Naive thymus-derived CD4-positive, alpha-beta T cell (primary cell): Measurements from ENCODE around the gene TMEM169. TPM values are rescaled to one million over a fixed set of nuclear protein-coding genes. Genes with fewer than 3 reads are reported as not detected.

ENCODE experiments used
- ATAC-seq: fragments of 150-1000 bp; cut with Tn5 transposase; 2 replicates; pipeline ENCODE4 v1.10.0; 2021; ENCODE audit warnings: mild to moderate bottlenecking, moderate library complexity
- CTCF ChIA-PET: fragments of 350-600 bp; sonication (Branson Sonifier 250); formaldehyde crosslinking; loops from one replicate; lab custom pipeline; 2021; ENCODE audit warnings: antibody characterized with exemption; lab: Charles Lee
- POLR2A ChIA-PET: fragments of 350-600 bp; sonication (Branson Sonifier 250); formaldehyde crosslinking; loops from one replicate; lab custom pipeline; 2021; ENCODE audit warnings: antibody characterized with exemption, inconsistent platforms; lab: Charles Lee
- DNase-seq, 9 donors: peaks; one replicate each; pipeline versions ENCODE4 v3.0.0 to v3.0.0-alpha.2; 2020 to 2022; ENCODE audit warnings: mixed read lengths in 1 of 9
- H3K27ac ChIP-seq: one replicate; pipeline ENCODE4 v1.7.0; 2013; ENCODE audit warnings: mild to moderate bottlenecking, low read depth, low read length, moderate library complexity
- H3K27me3 ChIP-seq, 2 donors: one replicate each; pipeline ENCODE4 v1.7.0; 2013; ENCODE audit warnings: low read length in 2 of 2, mild to moderate bottlenecking in 2 of 2, moderate library complexity in 2 of 2; ENCODE audit not compliant: control insufficient read depth in 2 of 2, insufficient read depth in 2 of 2
- H3K36me3 ChIP-seq, 3 experiments: 1 replicate in 2 of 3; 2 replicates in 1 of 3; pipeline ENCODE4 v1.7.0; 2013; ENCODE audit warnings: low read length in 3 of 3, mild to moderate bottlenecking in 3 of 3, moderate library complexity in 1 of 3; ENCODE audit not compliant: insufficient read depth in 3 of 3, control insufficient read depth in 2 of 3
- H3K4me1 ChIP-seq, 2 donors: one replicate each; pipeline ENCODE4 v1.7.0; 2013; ENCODE audit warnings: low read length in 2 of 2, mild to moderate bottlenecking in 2 of 2, moderate library complexity in 1 of 2; ENCODE audit not compliant: control insufficient read depth in 2 of 2, insufficient read depth in 2 of 2
- H3K4me3 ChIP-seq: 2 replicates; pipeline ENCODE4 v1.7.0; 2013; ENCODE audit warnings: mild to moderate bottlenecking, low read length
- H3K9me3 ChIP-seq, 3 experiments: 1 replicate in 2 of 3; 2 replicates in 1 of 3; pipeline ENCODE4 v1.7.0; 2013; ENCODE audit warnings: low read length in 3 of 3; ENCODE audit not compliant: control insufficient read depth in 2 of 3
- H3K27ac Mint-ChIP-seq, 9 donors: one replicate each; pipeline ENCODE4 v1.8.0; 2020 to 2022; ENCODE audit warnings: mixed read lengths in 9 of 9, mild to moderate bottlenecking in 8 of 9, moderate library complexity in 5 of 9, inconsistent platforms in 2 of 9
- H3K27me3 Mint-ChIP-seq, 5 donors: one replicate each; pipeline ENCODE4 v1.8.0; 2021 to 2022; ENCODE audit warnings: mixed read lengths in 5 of 5, mild to moderate bottlenecking in 1 of 5
- H3K36me3 Mint-ChIP-seq, 5 donors: one replicate each; pipeline ENCODE4 v1.8.0; 2020 to 2022; ENCODE audit warnings: mixed read lengths in 5 of 5, mild to moderate bottlenecking in 3 of 5, inconsistent platforms in 1 of 5
- H3K4me1 Mint-ChIP-seq, 7 donors: one replicate each; pipeline ENCODE4 v1.8.0; 2020 to 2022; ENCODE audit warnings: mixed read lengths in 7 of 7, mild to moderate bottlenecking in 3 of 7, inconsistent platforms in 1 of 7
- H3K4me3 Mint-ChIP-seq, 10 donors: one replicate each; pipeline ENCODE4 v1.8.0; 2020 to 2022; ENCODE audit warnings: mild to moderate bottlenecking in 10 of 10, mixed read lengths in 10 of 10, moderate library complexity in 6 of 10, inconsistent platforms in 2 of 10
- H3K9me3 Mint-ChIP-seq, 11 donors: one replicate each; pipeline ENCODE4 v1.8.0; 2020 to 2022; ENCODE audit warnings: mixed read lengths in 11 of 11, mild to moderate bottlenecking in 4 of 11, inconsistent platforms in 1 of 11, moderate library complexity in 1 of 11
- intact Hi-C, 2 donors: fragments of 100-400 bp; cut with micrococcal nuclease; formaldehyde crosslinking; loops; one replicate each; pipeline ENCODE4 v1.15.1; 2023
- polyA plus RNA-seq, 2 donors: library from polyadenylated mRNA; unstranded; fragments of 300-500 nt; fragmentation: Illumina TruSeq; gene quantifications; one replicate each; pipeline ENCODE4 v1.2.3, GENCODE V29; 2021
- total RNA-seq, 6 experiments: library from RNA in 5 of 6; stranded (reverse) in 5 of 6; gene quantifications; 1 replicate in 5 of 6; 2 replicates in 1 of 6; pipeline ENCODE4 v1.2.3 and lab custom pipeline; 2021 to 2026

Gene TMEM169
- total RNA-seq (1 to 10 TPM; 2.0 to 5.1 (median 2.6) TPM), polyA plus RNA-seq (1 to 10 TPM; 3.7 to 4.3 TPM), total RNA-seq (lab: John Stamatoyannopoulos, UW) (4.2 reads per million, percentile 21 among the genes with 10 or more reads in this experiment)

GRCh38 chr2:216081487-216082116 lies at the start of gene TMEM169, which contains the start of gene PECR:
Gene TMEM169, plus strand, starts transcription at chr2:216081919. Its CDS starts 14,045 bp downstream, at chr2:216095964.
Gene PECR, minus strand, starts transcription at chr2:216081809. Its CDS starts 68 bp downstream, at chr2:216081741.
- H3K27me3 Mint-ChIP-seq: no peaks in the 10 kb centered on the region
- ChIA-PET CTCF (interaction anchor here (1.0 to 1.8 kb wide), 4 partner anchors 13 to 51 kb away, joined by 3 to 12 read pairs (median 3); partner anchors contain the start of gene XRCC5), POLR2A (interaction anchor here (1.0 to 7.3 kb wide), 12 partner anchors 9 to 76 kb away, joined by 3 to 166 read pairs (median 4); partner anchors contain the start of gene XRCC5)
- H3K36me3 Mint-ChIP-seq: peaks cover 0 to 9% (median 1%) of the 10 kb centered on the region in 5 donors
- H3K4me3 Mint-ChIP-seq: peak within 1 kb of the TSS; percentile 76 to 97 (median 94)
- intact Hi-C loops: loop anchor here (1.0 to 10.0 kb wide), 6 partner anchors 23 to 1277 kb away; partner anchors contain the start of genes BARD1 (in 2 of the 2), ATIC (in 1 of the 2), MREG (in 1 of the 2) and XRCC5 (in 1 of the 2)
- Histone ChIP-seq H3K9me3 (no peaks in the 10 kb centered on the region), H3K4me1 (peaks cover 42 to 57% of the 10 kb centered on the region in 2 donors), H3K4me3 (peak within 1 kb of the TSS; percentile 95), H3K36me3 (peaks cover 0 to 3% (median 0%) of the 10 kb centered on the region in 3 experiments), H3K27me3 (no peaks in the 10 kb centered on the region), H3K27ac (peak within 1 kb of the TSS; percentile 77)
- H3K27ac Mint-ChIP-seq: peak within 1 kb of the TSS; percentile 86 to 97 (median 95)
- no peaks in the 10 kb centered on the region for H3K9me3 Mint-ChIP-seq
- ATAC-seq (peak; percentile 93), DNase-seq (peak; percentile 39 to 81 (median 62))
- peaks cover 47 to 76% (median 62%) of the 10 kb centered on the region in 7 donors for H3K4me1 Mint-ChIP-seq

- H3K4me3 Mint-ChIP-seq: peak overlapping the region in 6 of 10 donors; percentile 15 to 65 (median 32)
- Histone ChIP-seq H3K27ac (no peak overlapping the region), H3K27me3 (no peaks in the 10 kb centered on the region), H3K4me3 (no peak overlapping the region), H3K36me3 (peaks cover 0 to 22% (median 0%) of the 10 kb centered on the region in 3 experiments), H3K9me3 (no peaks in the 10 kb centered on the region), H3K4me1 (peaks cover 0 to 10% of the 10 kb centered on the region in 2 donors)
- intact Hi-C loops: loop anchor here in 1 of 2 donors (1.0 to 5.0 kb wide), 2 partner anchors 16 to 380 kb away; partner anchors contain the start of gene SMARCAL1
- ChIA-PET CTCF (interaction anchor here (1.0 to 2.5 kb wide), 6 partner anchors 11 to 109 kb away, joined by 3 to 12 read pairs (median 7); no protein-coding TSS in a partner anchor), POLR2A (interaction anchor here (0.6 to 1.2 kb wide), 2 partner anchors 8 to 78 kb away, joined by 3 read pairs; no protein-coding TSS in a partner anchor)
- H3K27me3 Mint-ChIP-seq: no peaks in the 10 kb centered on the region
- no peak for ATAC-seq
- H3K27ac Mint-ChIP-seq: peak overlapping the region in 7 of 9 donors; percentile 2 to 84 (median 46)
- peaks cover 15 to 31% (median 25%) of the 10 kb centered on the region in 7 donors for H3K4me1 Mint-ChIP-seq
- DNase-seq: peak in 2 of 9 donors; percentile 11 to 14
- H3K9me3 Mint-ChIP-seq: no peaks in the 10 kb centered on the region
- H3K36me3 Mint-ChIP-seq: peaks cover 0 to 36% (median 17%) of the 10 kb centered on the region in 5 donors
Measured at GRCh38 chr2:216031960-216032689, 49.6 kb upstream of the TMEM169 start.

- no peaks in the 10 kb centered on the region for H3K9me3 Mint-ChIP-seq
- no peak for DNase-seq
- H3K36me3 Mint-ChIP-seq: peaks cover 0 to 35% (median 17%) of the 10 kb centered on the region in 5 donors
- H3K27me3 ChIP-seq: no peaks in the 10 kb centered on the region
- no peak overlapping the region for H3K4me3 ChIP-seq
- no peak overlapping the region for H3K4me3 Mint-ChIP-seq
- H3K27ac ChIP-seq: no peak overlapping the region
- peaks cover 0 to 10% of the 10 kb centered on the region in 2 donors for H3K4me1 ChIP-seq
- CTCF ChIA-PET: interaction anchor here (0.7 to 2.5 kb wide), 17 partner anchors 8 to 113 kb away, joined by 3 to 12 read pairs (median 6); partner anchors contain the start of gene MREG
- H3K27me3 Mint-ChIP-seq: no peaks in the 10 kb centered on the region
- H3K9me3 ChIP-seq: no peaks in the 10 kb centered on the region
- peaks cover 0 to 28% (median 0%) of the 10 kb centered on the region in 3 experiments for H3K36me3 ChIP-seq
- POLR2A ChIA-PET: interaction anchor here (1.5 to 1.6 kb wide), 2 partner anchors 25 to 48 kb away, joined by 4 to 5 read pairs; partner anchors contain the start of genes PECR and TMEM169
- no peak for ATAC-seq
- H3K4me1 Mint-ChIP-seq: peaks cover 15 to 31% (median 25%) of the 10 kb centered on the region in 7 donors
- intact Hi-C loops: loop anchor here in 1 of 2 donors (5.0 kb wide), 1 partner anchor 379 kb away; the partner anchor contains the start of gene SMARCAL1
- peak overlapping the region in 1 of 9 donors; percentile 27 for H3K27ac Mint-ChIP-seq
Measured at GRCh38 chr2:216033403-216033802, 48.3 kb upstream of the TMEM169 start.

GRCh38 chr2:216034065-216034464 lies 47.7 kb upstream of the TMEM169 start:
- peaks cover 15 to 31% (median 25%) of the 10 kb centered on the region in 7 donors for H3K4me1 Mint-ChIP-seq
- no peak overlapping the region for H3K4me3 Mint-ChIP-seq
- DNase-seq (peak; percentile 50 to 83 (median 69)), ATAC-seq (peak; percentile 89)
- ChIA-PET POLR2A (interaction anchor here (1.5 to 1.6 kb wide), 2 partner anchors 24 to 47 kb away, joined by 4 to 5 read pairs; partner anchors contain the start of genes PECR and TMEM169), CTCF (interaction anchor here (0.6 to 2.5 kb wide), 16 partner anchors 9 to 112 kb away, joined by 3 to 12 read pairs (median 6); no protein-coding TSS in a partner anchor)
- no peaks in the 10 kb centered on the region for H3K9me3 ChIP-seq
- peaks cover 0 to 35% (median 17%) of the 10 kb centered on the region in 5 donors for H3K36me3 Mint-ChIP-seq
- peak overlapping the region in 1 of 9 donors; percentile 13 for H3K27ac Mint-ChIP-seq
- H3K27me3 ChIP-seq: no peaks in the 10 kb centered on the region
- H3K9me3 Mint-ChIP-seq: no peaks in the 10 kb centered on the region
- no peaks in the 10 kb centered on the region for H3K27me3 Mint-ChIP-seq
- intact Hi-C loops: loop anchor here (1.0 to 5.0 kb wide), 11 partner anchors 15 to 633 kb away; partner anchors contain the start of genes PECR (in 1 of the 2), SMARCAL1 (in 1 of the 2), TMEM169 (in 1 of the 2) and XRCC5 (in 1 of the 2)
- H3K36me3 ChIP-seq: peaks cover 0 to 28% (median 0%) of the 10 kb centered on the region in 3 experiments
- no peak overlapping the region for H3K4me3 ChIP-seq
- H3K27ac ChIP-seq: no peak overlapping the region
- H3K4me1 ChIP-seq: peaks cover 0 to 10% of the 10 kb centered on the region in 2 donors

- Histone ChIP-seq H3K36me3 (peaks cover 0 to 65% (median 0%) of the 10 kb centered on the region in 3 experiments), H3K27me3 (no peaks in the 10 kb centered on the region), H3K9me3 (no peaks in the 10 kb centered on the region), H3K4me3 (no peak overlapping the region), H3K27ac (no peak overlapping the region), H3K4me1 (no peaks in the 10 kb centered on the region)
- intact Hi-C loops: no loop called here
- POLR2A ChIA-PET: interaction anchor here (0.6 kb wide), 1 partner anchor 41 kb away, joined by 3 read pairs; no protein-coding TSS in a partner anchor
- H3K9me3 Mint-ChIP-seq: no peaks in the 10 kb centered on the region
- ATAC-seq (no peak), DNase-seq (no peak)
- H3K27ac Mint-ChIP-seq: peak overlapping the region in 5 of 9 donors; percentile 23 to 68 (median 51)
- H3K27me3 Mint-ChIP-seq: no peaks in the 10 kb centered on the region
- no peaks in the 10 kb centered on the region for H3K4me1 Mint-ChIP-seq
- H3K36me3 Mint-ChIP-seq: peaks cover 10 to 37% (median 20%) of the 10 kb centered on the region in 5 donors
- CTCF ChIA-PET: no interaction called here
- H3K4me3 Mint-ChIP-seq: no peak overlapping the region
Measured at GRCh38 chr2:216039918-216040317, 41.8 kb upstream of the TMEM169 start.
